KMS-11 (cell line): ENCODE measurements around the gene SLC18A3.

Source experiments
- H2AFZ ChIP-seq: fragments of 200-600 bp; sonication (generic); 2 replicates; pipeline ENCODE4 v1.6.1; 2016; ENCODE audit warnings: antibody characterized with exemption, mixed run types, low read depth
- H3K27ac ChIP-seq: fragments of 200-600 bp; sonication (generic); 2 replicates; pipeline ENCODE4 v1.6.1; 2016; ENCODE audit warnings: mild to moderate bottlenecking, mixed run types
- H3K27me3 ChIP-seq: fragments of 200-600 bp; sonication (generic); 2 replicates; pipeline ENCODE4 v1.6.1; 2017; ENCODE audit warnings: mild to moderate bottlenecking, low read depth, mixed run types, moderate library complexity; ENCODE audit not compliant: insufficient read depth
- H3K36me3 ChIP-seq: fragments of 200-600 bp; sonication (generic); 2 replicates; pipeline ENCODE4 v1.6.1; 2017; ENCODE audit warnings: mild to moderate bottlenecking, mixed run types; ENCODE audit not compliant: insufficient read depth
- H3K4me1 ChIP-seq: fragments of 200-600 bp; sonication (generic); 2 replicates; pipeline ENCODE4 v1.6.1; 2016; ENCODE audit warnings: mild to moderate bottlenecking, low read depth, mixed run types; ENCODE audit not compliant: poor library complexity, severe bottlenecking
- H3K4me2 ChIP-seq: fragments of 200-600 bp; sonication (generic); 2 replicates; pipeline ENCODE4 v1.7.0; 2016; ENCODE audit warnings: mild to moderate bottlenecking, mixed run types
- H3K4me3 ChIP-seq: fragments of 200-600 bp; sonication (generic); IDR thresholded peaks from 2 replicates; pipeline ENCODE4 v1.6.1; 2017; ENCODE audit warnings: low read depth, low read length, mixed read lengths; ENCODE audit not compliant: insufficient read depth
- H3K79me2 ChIP-seq: fragments of 200-600 bp; sonication (generic); 2 replicates; pipeline ENCODE4 v1.6.1; 2016; ENCODE audit warnings: low read depth, mixed run types; ENCODE audit not compliant: insufficient read depth
- H3K9ac ChIP-seq: fragments of 200-600 bp; sonication (generic); 2 replicates; pipeline ENCODE4 v1.6.1; 2016; ENCODE audit warnings: mild to moderate bottlenecking, mixed run types
- H4K20me1 ChIP-seq: fragments of 200-600 bp; sonication (generic); 2 replicates; pipeline ENCODE4 v1.6.1; 2016; ENCODE audit warnings: mild to moderate bottlenecking, mixed run types; ENCODE audit not compliant: insufficient read depth
- CTCF ChIP-seq: fragments of 200-600 bp; sonication (generic); conservative IDR thresholded peaks from 2 replicates; pipeline ENCODE4 v1.6.1; 2017; ENCODE audit warnings: low read depth, mild to moderate bottlenecking, antibody characterized with exemption, low read length, moderate library complexity, mixed read lengths

SLC18A3 gene

GRCh38 chr10:49609283-49610113 lies 612 bp upstream of the SLC18A3 start:
- Histone ChIP-seq H3K27ac (no peak overlapping the region), H3K79me2 (no peaks in the 10 kb centered on the region), H3K27me3 (peaks cover 4% of the 10 kb centered on the region; the same call in 1 of the 2 replicates), H4K20me1 (no peaks in the 10 kb centered on the region), H3K9ac (no peak overlapping the region), H3K36me3 (no peaks in the 10 kb centered on the region), H2AFZ (no peak overlapping the region), H3K4me2 (no peak overlapping the region), H3K4me1 (no peaks in the 10 kb centered on the region), H3K4me3 (no peak overlapping the region)
- TF ChIP-seq CTCF, result no peak

GRCh38 chr10:49610458-49611165 lies 502 bp downstream of the SLC18A3 start:
- Histone ChIP-seq H3K79me2 (no peaks in the 10 kb centered on the region), H4K20me1 (no peaks in the 10 kb centered on the region), H3K4me3 (no peak overlapping the region), H2AFZ (no peak overlapping the region), H3K27ac (no peak overlapping the region), H3K36me3 (no peaks in the 10 kb centered on the region), H3K4me1 (no peaks in the 10 kb centered on the region), H3K9ac (no peak overlapping the region), H3K27me3 (peaks cover 4% of the 10 kb centered on the region; the same call in 1 of the 2 replicates), H3K4me2 (no peak overlapping the region)
- TF ChIP-seq CTCF, result no peak

GRCh38 chr10:49611166-49611815 lies 1.2 kb downstream of the SLC18A3 start:
- Histone ChIP-seq H3K27ac (no peak overlapping the region), H3K9ac (no peak overlapping the region), H3K27me3 (peaks cover 4% of the 10 kb centered on the region; the same call in 1 of the 2 replicates), H3K4me1 (no peaks in the 10 kb centered on the region), H3K36me3 (no peaks in the 10 kb centered on the region), H3K4me3 (no peak overlapping the region), H3K4me2 (no peak overlapping the region), H4K20me1 (no peaks in the 10 kb centered on the region), H2AFZ (no peak overlapping the region), H3K79me2 (no peaks in the 10 kb centered on the region)
- no peak for TF ChIP-seq CTCF

- peaks cover 4% of the 10 kb centered on the region; the same call in 1 of the 2 replicates for H3K27me3 ChIP-seq
- TF ChIP-seq CTCF, result no peak
- H3K4me2 ChIP-seq, result no peak overlapping the region
Measured at GRCh38 chr10:49611816-49612512, 1.9 kb downstream of the SLC18A3 start.

More at GRCh38 chr10:49611816-49612512, 1.9 kb downstream of the SLC18A3 start:
- no peak overlapping the region for H3K27ac ChIP-seq
- no peak overlapping the region for H2AFZ ChIP-seq
- H3K4me1 ChIP-seq, result no peaks in the 10 kb centered on the region
- H3K9ac ChIP-seq, result no peak overlapping the region
- no peaks in the 10 kb centered on the region for H3K36me3 ChIP-seq
- H3K4me3 ChIP-seq, result no peak overlapping the region
- H3K79me2 ChIP-seq, result no peaks in the 10 kb centered on the region
- H4K20me1 ChIP-seq, result no peaks in the 10 kb centered on the region
